ENCODE results near the gene ADAM12.

GRCh38 chr10:126083009-126083408 is 305.3 kb downstream of the ADAM12 start:
- TF ChIP-seq CTCF (IDR thresholded peaks at IDR 0.05; ENCODE audit: low read depth, low read length), result no peak
- no peak for TF ChIP-seq EZH2phosphoT487 (IDR thresholded peaks at IDR 0.05; ENCODE audit: low read depth)

All from OCI-LY3 (cell line).